ENCODE results near the gene CYGB. TPM values are rescaled to one million over a fixed set of nuclear protein-coding genes. Genes with fewer than 3 reads are reported as not detected.

CYGB gene
- total and polyA plus RNA-seq, 2 of the 13 experiments (the other 11 are each of a cell fraction or from before 2014, with no cell fraction given): 18.9 to 27.1 TPM

DNA sequence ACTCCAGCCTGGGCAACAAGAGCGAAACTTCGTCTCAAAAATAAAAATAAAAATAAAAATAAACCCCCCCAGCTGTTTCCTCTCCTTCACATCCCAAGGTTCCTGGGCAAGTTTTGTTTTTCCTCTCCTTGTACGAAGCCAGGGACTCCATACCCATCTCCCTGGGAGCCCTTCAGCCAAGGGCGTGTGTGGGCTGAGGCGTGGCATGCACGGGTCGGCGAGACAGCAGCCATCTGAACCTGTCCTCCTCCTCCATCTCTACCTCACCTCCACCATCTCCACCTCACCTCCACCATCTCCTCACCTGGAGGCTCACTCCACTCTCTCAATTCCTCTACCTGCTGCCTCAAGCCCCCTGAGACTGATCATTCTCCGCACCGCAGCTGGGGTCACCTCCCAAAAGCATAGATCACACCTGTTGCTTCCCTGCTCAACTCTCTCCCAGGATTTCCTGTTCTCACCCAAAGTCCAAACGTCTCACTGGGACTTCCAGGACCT, 53.2 kb downstream of the CYGB start (continued):
- TF ChIP-seq TSC22D2 (CRISPR knock-in tag; IDR thresholded peaks at IDR 0.05; ENCODE audit: borderline replicate concordance): no peak
- TF ChIP-seq, protein P1, sequence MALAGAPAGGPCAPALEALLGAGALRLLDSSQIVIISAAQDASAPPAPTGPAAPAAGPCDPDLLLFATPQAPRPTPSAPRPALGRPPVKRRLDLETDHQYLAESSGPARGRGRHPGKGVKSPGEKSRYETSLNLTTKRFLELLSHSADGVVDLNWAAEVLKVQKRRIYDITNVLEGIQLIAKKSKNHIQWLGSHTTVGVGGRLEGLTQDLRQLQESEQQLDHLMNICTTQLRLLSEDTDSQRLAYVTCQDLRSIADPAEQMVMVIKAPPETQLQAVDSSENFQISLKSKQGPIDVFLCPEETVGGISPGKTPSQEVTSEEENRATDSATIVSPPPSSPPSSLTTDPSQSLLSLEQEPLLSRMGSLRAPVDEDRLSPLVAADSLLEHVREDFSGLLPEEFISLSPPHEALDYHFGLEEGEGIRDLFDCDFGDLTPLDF (CRISPR knock-in tag; IDR thresholded peaks at IDR 0.05): no peak
- TF ChIP-seq HNF4A (CRISPR knock-in tag; IDR thresholded peaks at IDR 0.05): peak; percentile 21; the same call in 1 of the 2 replicates
- TF ChIP-seq ZNF615 (CRISPR knock-in tag; IDR thresholded peaks at IDR 0.05; ENCODE audit: borderline replicate concordance): 0 out of 2 replicates have a peak, but pooled peaks have one; percentile 55
- 0 out of 2 replicates have a peak, but pooled peaks have one; percentile 17 for TF ChIP-seq BORCS8-MEF2B (CRISPR knock-in tag; IDR thresholded peaks at IDR 0.05)
- TF ChIP-seq REPIN1 (CRISPR knock-in tag; IDR thresholded peaks at IDR 0.05; ENCODE audit: borderline replicate concordance, low read depth): 0 out of 2 replicates have a peak, but pooled peaks have one; percentile 35

DNA sequence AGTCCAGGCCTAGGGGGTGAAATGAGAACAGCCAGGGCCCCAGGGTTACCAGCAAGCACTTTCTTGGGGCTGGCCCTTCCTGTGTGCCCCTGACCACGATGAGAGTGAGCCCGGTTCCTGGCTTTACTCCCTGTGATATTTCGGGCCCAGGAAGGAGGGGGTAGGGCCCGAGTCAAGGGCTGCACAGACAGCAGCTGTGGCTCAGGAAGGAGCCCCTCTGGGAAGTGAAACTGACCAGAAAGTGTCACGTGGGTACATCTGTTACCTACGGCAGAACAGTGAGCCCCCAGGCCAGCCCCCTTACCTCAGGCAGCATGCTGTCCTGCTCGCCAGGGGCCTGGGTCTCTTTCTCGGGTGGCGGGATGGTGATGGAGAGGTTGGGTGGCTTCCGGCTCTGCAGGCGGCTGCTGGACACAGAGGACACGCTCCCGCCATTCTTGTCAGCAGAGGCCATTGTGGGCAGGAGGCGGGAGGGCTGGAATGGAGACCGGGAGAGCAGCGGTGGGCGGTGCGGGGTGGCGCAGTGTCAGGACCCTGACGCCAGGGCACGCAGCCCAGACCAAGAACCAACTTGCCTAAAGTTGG, 56.3 kb downstream of the CYGB start:
- POLR2A ChIA-PET: interaction anchor here (1.5 kb wide), 1 partner anchor 19 kb away, joined by 11 read pairs; no protein-coding TSS in a partner anchor
- FAIRE-seq: no peak
- no peaks in the 10 kb centered on the region for H3K27me3 ChIP-seq (ENCODE audit: control insufficient read depth in 1 of 2, insufficient read depth in 2 of 2, low read length in 2 of 2)
- no peak overlapping the region for H3K4me3 ChIP-seq (replicated peaks in 1 of 3; ENCODE audit: insufficient read depth in 1 of 3, low read depth in 2 of 3, low read length in 3 of 3)
- no peaks in the 10 kb centered on the region; a peak in 1 of 5 replicates for H3K36me3 ChIP-seq (replicated peaks in 1 of 2; ENCODE audit: control insufficient read depth in 1 of 2, insufficient read depth in 2 of 2, low read length in 2 of 2)
- peaks cover 34% of the 10 kb centered on the region for H3K4me1 ChIP-seq (ENCODE audit: insufficient read depth, low read length)
- ATAC-seq: no peak
- H3K9me3 ChIP-seq (ENCODE audit: low read length): no peaks in the 10 kb centered on the region
- TF ChIP-seq ZBTB7A (CRISPR knock-in tag; IDR thresholded peaks at IDR 0.05) (no peak), AGO2 (optimal IDR thresholded peaks at IDR 0.05; ENCODE audit: low read depth, low read length) (peak; percentile 37), TSC22D2 (CRISPR knock-in tag; IDR thresholded peaks at IDR 0.05; ENCODE audit: borderline replicate concordance) (no peak), RBAK (CRISPR knock-in tag; IDR thresholded peaks at IDR 0.05) (no peak), ZSCAN25 (CRISPR knock-in tag; IDR thresholded peaks at IDR 0.05) (no peak)
- TF ChIP-seq, protein P2, sequence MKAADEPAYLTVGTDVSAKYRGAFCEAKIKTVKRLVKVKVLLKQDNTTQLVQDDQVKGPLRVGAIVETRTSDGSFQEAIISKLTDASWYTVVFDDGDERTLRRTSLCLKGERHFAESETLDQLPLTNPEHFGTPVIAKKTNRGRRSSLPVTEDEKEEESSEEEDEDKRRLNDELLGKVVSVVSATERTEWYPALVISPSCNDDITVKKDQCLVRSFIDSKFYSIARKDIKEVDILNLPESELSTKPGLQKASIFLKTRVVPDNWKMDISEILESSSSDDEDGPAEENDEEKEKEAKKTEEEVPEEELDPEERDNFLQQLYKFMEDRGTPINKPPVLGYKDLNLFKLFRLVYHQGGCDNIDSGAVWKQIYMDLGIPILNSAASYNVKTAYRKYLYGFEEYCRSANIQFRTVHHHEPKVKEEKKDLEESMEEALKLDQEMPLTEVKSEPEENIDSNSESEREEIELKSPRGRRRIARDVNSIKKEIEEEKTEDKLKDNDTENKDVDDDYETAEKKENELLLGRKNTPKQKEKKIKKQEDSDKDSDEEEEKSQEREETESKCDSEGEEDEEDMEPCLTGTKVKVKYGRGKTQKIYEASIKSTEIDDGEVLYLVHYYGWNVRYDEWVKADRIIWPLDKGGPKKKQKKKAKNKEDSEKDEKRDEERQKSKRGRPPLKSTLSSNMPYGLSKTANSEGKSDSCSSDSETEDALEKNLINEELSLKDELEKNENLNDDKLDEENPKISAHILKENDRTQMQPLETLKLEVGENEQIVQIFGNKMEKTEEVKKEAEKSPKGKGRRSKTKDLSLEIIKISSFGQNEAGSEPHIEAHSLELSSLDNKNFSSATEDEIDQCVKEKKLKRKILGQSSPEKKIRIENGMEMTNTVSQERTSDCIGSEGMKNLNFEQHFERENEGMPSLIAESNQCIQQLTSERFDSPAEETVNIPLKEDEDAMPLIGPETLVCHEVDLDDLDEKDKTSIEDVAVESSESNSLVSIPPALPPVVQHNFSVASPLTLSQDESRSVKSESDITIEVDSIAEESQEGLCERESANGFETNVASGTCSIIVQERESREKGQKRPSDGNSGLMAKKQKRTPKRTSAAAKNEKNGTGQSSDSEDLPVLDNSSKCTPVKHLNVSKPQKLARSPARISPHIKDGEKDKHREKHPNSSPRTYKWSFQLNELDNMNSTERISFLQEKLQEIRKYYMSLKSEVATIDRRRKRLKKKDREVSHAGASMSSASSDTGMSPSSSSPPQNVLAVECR (CRISPR knock-in tag; IDR thresholded peaks at IDR 0.05; ENCODE audit: borderline replicate concordance): peak; percentile 33; the same call in 1 of the 2 replicates
- in situ Hi-C loops (cut with HindIII; ENCODE audit: extremely low pct_ligation_motif_present, low pct_unique_long_range_greater_than_20kb): no loop called here
- H3K9ac ChIP-seq (ENCODE audit: insufficient read depth, low read depth, low read length): no peak overlapping the region; the same call in 1 of the 2 replicates
- WGBS (ENCODE audit: low lambda C conversion rate): 93% methylated on average over 20 of the region's 21 CpGs
- no peaks in the 10 kb centered on the region for H3K79me2 ChIP-seq (ENCODE audit: insufficient read depth, low read length)
- no peak overlapping the region for H2AFZ ChIP-seq (ENCODE audit: low read length)
- intact Hi-C loops (cut with micrococcal nuclease; ENCODE audit: unreplicated experiment): no loop called here
- CTCF ChIA-PET (ENCODE audit: low intra/inter-chr PET ratio, low total read pairs): no interaction called here
- BruUV-seq (replicated peaks): no TSS peak
- H4K20me1 ChIP-seq (ENCODE audit: insufficient read depth, low read length): no peaks in the 10 kb centered on the region
- DNase-seq (ENCODE audit: low spot score): no peak
- H3K27ac ChIP-seq (ENCODE audit: extremely low read length, insufficient read depth, low read length): no peak overlapping the region
- no peak overlapping the region for H3K4me2 ChIP-seq (ENCODE audit: low read depth, low read length)
